Fibroblast of skin of back (primary cell): Measurements from ENCODE around the gene BPNT1.
A peak's percentile ranks its signal among the peaks of the same experiment; 100 is the strongest.
"Not testable (repeated sequence)": the region's sequence is repeated elsewhere in the genome, so short reads cannot be mapped to it uniquely, and the experiment has no call there.

Source experiments
- DNase-seq: peaks from one replicate; pipeline ENCODE4 v3.0.0-alpha.2; 2013

The BPNT1 gene

GRCh38 chr1:220076861-220077762, 12.5 kb downstream of the BPNT1 start:
- DNase-seq = peak; percentile 46

GRCh38 chr1:220067269-220068204, 22.1 kb downstream of the BPNT1 start:
- peak; percentile 24 for DNase-seq

- DNase-seq = no peak
Observed at GRCh38 chr1:220062629-220063028, 27.0 kb downstream of the BPNT1 start.

GRCh38 chr1:220060876-220061275, 28.7 kb downstream of the BPNT1 start:
- DNase-seq = no peak

GRCh38 chr1:220056374-220056773, 33.2 kb downstream of the BPNT1 start:
- no peak for DNase-seq

- DNase-seq = peak; percentile 99
Observed at GRCh38 chr1:220046052-220046930, 43.3 kb downstream of the BPNT1 start, which contains the start of gene EPRS1. Gene EPRS1, minus strand, starts transcription at chr1:220046505. Its CDS starts 117 bp downstream, at chr1:220046388.

- DNase-seq = no peak
Observed at GRCh38 chr1:220045356-220046051, 44.1 kb downstream of the BPNT1 start.

GRCh38 chr1:220044678-220045355, 44.8 kb downstream of the BPNT1 start:
- no peak for DNase-seq

- no peak for DNase-seq
Observed at GRCh38 chr1:220043646-220044045, 45.9 kb downstream of the BPNT1 start.

- DNase-seq = no peak
Observed at GRCh38 chr1:220040028-220040596, 49.5 kb downstream of the BPNT1 start.

- DNase-seq = no peak
Observed at GRCh38 chr1:220038640-220039039, 50.9 kb downstream of the BPNT1 start.

- not testable (repeated sequence) for DNase-seq
Observed at GRCh38 chr1:220037810-220038209, 51.8 kb downstream of the BPNT1 start.

GRCh38 chr1:220032911-220033310, 56.7 kb downstream of the BPNT1 start:
- DNase-seq = no peak

GRCh38 chr1:220031287-220031686, 58.3 kb downstream of the BPNT1 start:
- no peak for DNase-seq

- DNase-seq = no peak
Observed at GRCh38 chr1:220028346-220028895, 61.2 kb downstream of the BPNT1 start.

GRCh38 chr1:220019071-220019470, 70.5 kb downstream of the BPNT1 start:
- no peak for DNase-seq

- DNase-seq = peak; percentile 7
Observed at GRCh38 chr1:220013497-220013896, 76.1 kb downstream of the BPNT1 start.

GRCh38 chr1:220012259-220012658, 77.3 kb downstream of the BPNT1 start:
- DNase-seq = peak; percentile 13

- DNase-seq = peak; percentile 30
Observed at GRCh38 chr1:220011620-220012019, 78.0 kb downstream of the BPNT1 start.
